Measurements from ENCODE around the gene SDC1. TPM values are rescaled to one million over a fixed set of nuclear protein-coding genes. Genes with fewer than 3 reads are reported as not detected.
A peak's percentile ranks its signal among the peaks of the same experiment; 100 is the strongest.

The SDC1 gene
- total RNA-seq, 1 experiment from 2014 or later = 22.3 TPM

GRCh38 chr2:20215183-20216040 lies 9.5 kb downstream of the SDC1 start:
- WGBS (ENCODE audit: extremely low coverage, insufficient read length, low lambda C conversion rate) = no CpG with 5 or more reads among the region's 13 CpGs
- H3K27ac Mint-ChIP-seq = peak overlapping the region; percentile 15 to 85 (median 32); a peak in 4 of 7 replicates

More at GRCh38 chr2:20215183-20216040, 9.5 kb downstream of the SDC1 start:
- Histone ChIP-seq H4K8ac (replicated peaks; ENCODE audit: insufficient read length, low read depth, low read length) (no peak overlapping the region), H3K4me2 (ENCODE audit: insufficient read depth, insufficient read length, low read length) (no peak overlapping the region), H4K5ac (ENCODE audit: insufficient read length, low read depth, low read length) (no peak overlapping the region), H3K79me1 (ENCODE audit: insufficient read depth, low read depth, low read length, poor library complexity, severe bottlenecking) (no peaks in the 10 kb centered on the region), H4K20me1 (ENCODE audit: control insufficient read depth, insufficient read depth, insufficient read length) (no peaks in the 10 kb centered on the region), H2AK5ac (ENCODE audit: insufficient read length, low read length) (no peak overlapping the region), H2BK5ac (ENCODE audit: insufficient read length, low read length) (no peak overlapping the region), H3K23me2 (ENCODE audit: insufficient read length, low read depth, low read length, poor library complexity, severe bottlenecking) (no peaks in the 10 kb centered on the region), H2AFZ (ENCODE audit: low read length) (no peak overlapping the region), H4K91ac (ENCODE audit: insufficient read length, low read depth, low read length) (no peak overlapping the region), H3K4me1 (ENCODE audit: insufficient read depth, low read length) (no peaks in the 10 kb centered on the region; the same call in 1 of the 2 replicates), H3K23ac (ENCODE audit: insufficient read length, low read depth, low read length) (no peak overlapping the region), H3K18ac (ENCODE audit: insufficient read length, low read depth, low read length) (no peak overlapping the region), H2BK20ac (ENCODE audit: low read depth, low read length, poor library complexity, severe bottlenecking) (no peak overlapping the region), H3K79me2 (ENCODE audit: insufficient read depth, low read length) (peaks cover 13% of the 10 kb centered on the region; the same call in 1 of the 2 replicates), H3K56ac (ENCODE audit: insufficient read length, low read depth, low read length) (no peak overlapping the region), H2BK120ac (ENCODE audit: low read depth, low read length, poor library complexity, severe bottlenecking) (no peak overlapping the region), H3K27me3 (ENCODE audit: insufficient read depth, low read length) (no peaks in the 10 kb centered on the region), H3K4ac (ENCODE audit: low read depth, low read length) (no peak overlapping the region), H3K9me3 (ENCODE audit: control insufficient read depth, low read depth, low read length) (no peaks in the 10 kb centered on the region), H3K14ac (ENCODE audit: insufficient read depth, low read length) (peak overlapping the region; percentile 13; the same call in 1 of the 2 replicates), H2BK12ac (ENCODE audit: insufficient read length, low read depth, low read length) (no peak overlapping the region), H3T11ph (ENCODE audit: low read length) (no peak overlapping the region), H3K9ac (ENCODE audit: extremely low read depth, insufficient read length, low read length) (no peak overlapping the region), H3K27ac (ENCODE audit: insufficient read length, low read depth, low read length) (no peak overlapping the region), H2BK15ac (ENCODE audit: low read depth, low read length) (no peak overlapping the region)
- Mint-ChIP-seq H3K27me3 (ENCODE audit: low read depth) (no peaks in the 10 kb centered on the region), H3K4me3 (peak overlapping the region in 1 of 2 experiments; percentile 48; a peak in 2 of 5 replicates), H3K4me1 (peaks cover 24 to 36% of the 10 kb centered on the region in 2 experiments), H3K9me3 (no peaks in the 10 kb centered on the region), H3K36me3 (ENCODE audit: insufficient read depth in 1 of 3, low read depth in 3 of 3) (peaks cover 8 to 18% (median 14%) of the 10 kb centered on the region in 3 experiments)
- DNase-seq = no peak
- TF ChIP-seq, protein P1, sequence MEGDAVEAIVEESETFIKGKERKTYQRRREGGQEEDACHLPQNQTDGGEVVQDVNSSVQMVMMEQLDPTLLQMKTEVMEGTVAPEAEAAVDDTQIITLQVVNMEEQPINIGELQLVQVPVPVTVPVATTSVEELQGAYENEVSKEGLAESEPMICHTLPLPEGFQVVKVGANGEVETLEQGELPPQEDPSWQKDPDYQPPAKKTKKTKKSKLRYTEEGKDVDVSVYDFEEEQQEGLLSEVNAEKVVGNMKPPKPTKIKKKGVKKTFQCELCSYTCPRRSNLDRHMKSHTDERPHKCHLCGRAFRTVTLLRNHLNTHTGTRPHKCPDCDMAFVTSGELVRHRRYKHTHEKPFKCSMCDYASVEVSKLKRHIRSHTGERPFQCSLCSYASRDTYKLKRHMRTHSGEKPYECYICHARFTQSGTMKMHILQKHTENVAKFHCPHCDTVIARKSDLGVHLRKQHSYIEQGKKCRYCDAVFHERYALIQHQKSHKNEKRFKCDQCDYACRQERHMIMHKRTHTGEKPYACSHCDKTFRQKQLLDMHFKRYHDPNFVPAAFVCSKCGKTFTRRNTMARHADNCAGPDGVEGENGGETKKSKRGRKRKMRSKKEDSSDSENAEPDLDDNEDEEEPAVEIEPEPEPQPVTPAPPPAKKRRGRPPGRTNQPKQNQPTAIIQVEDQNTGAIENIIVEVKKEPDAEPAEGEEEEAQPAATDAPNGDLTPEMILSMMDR (conservative IDR thresholded peaks at IDR 0.05) = no peak
